ENCODE results near the gene CENPP.

CENPP gene

DNA sequence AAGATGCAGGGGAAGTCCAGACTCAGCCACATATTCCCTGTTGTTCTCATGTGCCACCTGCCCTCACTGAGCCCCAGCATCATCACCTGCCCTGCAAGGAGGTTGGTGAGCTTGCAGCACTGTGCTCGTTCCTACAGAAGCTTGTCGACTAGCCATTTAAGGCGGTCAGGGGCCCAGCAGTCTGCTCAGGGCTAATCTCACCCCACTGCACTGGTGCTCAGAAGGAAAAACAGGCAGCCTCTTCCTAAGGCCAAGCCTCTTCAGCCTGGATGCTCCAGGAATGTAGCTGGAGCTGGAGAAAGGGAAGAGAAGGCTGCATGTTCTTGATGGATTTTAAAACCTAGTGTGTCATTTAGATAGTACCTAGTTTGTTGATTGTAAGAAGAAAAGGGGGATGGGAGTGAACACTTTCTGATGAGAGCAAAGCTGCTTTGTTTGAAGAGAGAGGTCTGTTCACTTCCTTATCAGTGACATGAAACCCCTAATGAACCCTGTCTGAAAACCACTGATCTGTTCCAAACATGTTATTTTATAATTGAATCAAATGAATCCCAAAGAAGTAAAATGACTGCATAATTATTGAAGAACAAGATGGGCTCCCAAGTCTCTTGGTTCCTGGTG lies 167.1 kb downstream of the CENPP start:
- Histone ChIP-seq H3K36me3 (ENCODE audit: control insufficient read depth, insufficient read depth, low read length) (no peaks in the 10 kb centered on the region), H3K27ac (ENCODE audit: low read depth, low read length, severe bottlenecking) (peak overlapping the region; percentile 50), H3K4me1 (ENCODE audit: control insufficient read depth, insufficient read depth, low read length, poor library complexity, severe bottlenecking) (peaks cover 34% of the 10 kb centered on the region), H3K4me3 (ENCODE audit: extremely low read depth, insufficient read depth, low read length, poor library complexity, severe bottlenecking) (no peak overlapping the region), H3K9me3 (ENCODE audit: control insufficient read depth, low read length) (no peaks in the 10 kb centered on the region)
- WGBS, 2 experiments (ENCODE audit: insufficient coverage in 2 of 2): 79 to 90% methylated on average over 3 of the region's 3 CpGs

DNA sequence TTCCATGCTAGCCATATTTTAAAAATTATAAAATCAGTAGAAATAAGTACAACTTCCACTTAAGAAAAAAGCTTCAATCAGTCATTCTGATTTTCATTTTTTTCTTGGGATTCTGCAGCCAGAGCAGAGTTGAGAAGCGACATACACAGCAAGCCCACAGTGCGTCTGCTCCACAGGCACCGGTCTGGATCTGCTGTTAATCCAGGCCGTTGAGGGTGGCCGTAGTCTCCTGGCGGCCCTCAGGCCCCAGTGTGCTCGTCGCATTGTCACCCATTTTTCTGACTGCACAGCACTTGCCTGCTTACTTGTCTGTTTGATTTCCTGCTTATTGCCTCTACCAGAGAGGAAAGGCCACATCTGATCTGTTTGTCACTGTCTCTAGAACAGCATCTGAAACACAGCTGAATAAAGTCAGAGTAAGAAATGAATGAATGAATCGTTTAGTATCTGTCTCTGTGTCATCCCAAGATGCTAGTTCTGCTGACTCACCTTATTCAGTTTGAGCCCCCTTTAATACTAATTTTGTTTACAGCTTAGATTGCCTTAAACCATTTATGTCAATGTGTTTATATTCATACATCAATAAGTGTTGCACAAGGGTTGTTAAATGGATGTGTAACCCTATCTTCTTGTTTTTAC lies 168.1 kb downstream of the CENPP start:
- H3K27ac ChIP-seq (ENCODE audit: low read depth, low read length, severe bottlenecking): peak overlapping the region; percentile 62
- no peak overlapping the region for H3K4me3 ChIP-seq (ENCODE audit: extremely low read depth, insufficient read depth, low read length, poor library complexity, severe bottlenecking)
- WGBS, 2 experiments (ENCODE audit: insufficient coverage in 2 of 2): 90 to 95% methylated on average over 8 to 9 of the region's 9 CpGs

DNA sequence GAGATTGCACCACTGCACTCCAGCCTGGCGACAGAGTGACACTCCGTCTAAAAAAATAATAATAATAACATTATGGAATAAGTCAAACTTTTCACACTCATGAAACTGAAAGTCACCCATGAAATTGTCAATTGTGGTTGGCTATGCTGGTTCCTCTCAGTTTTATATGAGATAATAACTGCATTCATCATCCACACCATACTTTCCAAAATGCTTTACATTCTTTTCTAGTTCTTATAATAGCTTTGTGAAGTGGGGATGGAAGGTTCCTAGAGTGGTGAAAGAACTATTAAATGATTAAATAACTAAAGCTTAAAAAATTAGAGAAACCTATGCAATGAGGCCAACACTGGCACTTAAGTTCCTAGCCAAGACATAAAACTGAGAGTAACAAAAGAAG lies 169.1 kb downstream of the CENPP start:
- no peaks in the 10 kb centered on the region for H3K9me3 ChIP-seq (ENCODE audit: control insufficient read depth, low read length)
- H3K27ac ChIP-seq (ENCODE audit: low read depth, low read length, severe bottlenecking): no peak overlapping the region
- H3K4me1 ChIP-seq (ENCODE audit: control insufficient read depth, insufficient read depth, low read length, poor library complexity, severe bottlenecking): peaks cover 24% of the 10 kb centered on the region

More for the DNA sequence above, 168.1 kb downstream of the CENPP start:
- H3K4me1 ChIP-seq (ENCODE audit: control insufficient read depth, insufficient read depth, low read length, poor library complexity, severe bottlenecking): peaks cover 34% of the 10 kb centered on the region
- H3K9me3 ChIP-seq (ENCODE audit: control insufficient read depth, low read length): no peaks in the 10 kb centered on the region
- H3K36me3 ChIP-seq (ENCODE audit: control insufficient read depth, insufficient read depth, low read length): no peaks in the 10 kb centered on the region

DNA sequence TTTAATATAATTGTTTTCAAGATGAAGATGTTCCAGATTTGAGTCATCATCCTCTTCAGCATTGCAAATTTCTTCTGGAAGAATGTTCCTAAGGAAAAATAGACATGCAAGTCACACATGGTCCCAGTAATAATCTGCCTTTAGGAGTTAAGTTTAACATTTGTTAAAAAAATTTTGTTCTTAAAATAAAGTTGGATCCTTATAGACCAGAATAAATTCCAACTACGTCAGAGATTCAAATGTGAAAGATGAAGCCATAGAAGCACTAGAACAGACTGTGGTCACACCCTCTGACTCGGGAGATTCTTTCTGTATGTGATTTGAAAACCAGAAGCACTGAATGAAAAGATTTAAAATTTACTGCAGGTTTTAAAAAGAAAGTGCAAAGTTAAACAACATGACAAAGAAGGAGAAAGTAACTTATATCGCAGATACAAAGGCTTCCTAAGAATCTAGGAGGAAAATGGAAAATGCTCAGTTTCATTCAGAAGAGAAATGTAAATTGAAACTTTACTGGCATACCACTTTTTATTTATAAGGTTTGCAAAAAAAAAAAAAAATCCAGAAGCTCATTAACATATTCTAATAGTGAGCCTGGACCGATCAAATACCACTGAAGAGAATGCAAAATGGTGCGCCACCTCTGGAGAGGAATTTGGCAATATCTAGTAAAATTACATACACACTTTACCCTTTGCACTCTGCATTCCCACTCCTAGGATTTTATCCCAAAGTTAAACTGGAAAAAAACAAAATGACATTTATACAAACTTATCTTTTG lies 170.8 kb downstream of the CENPP start:
- WGBS, 2 experiments (ENCODE audit: insufficient coverage in 2 of 2): 80 to 86% methylated on average over 1 to 2 of the region's 5 CpGs
- Histone ChIP-seq H3K27ac (ENCODE audit: low read depth, low read length, severe bottlenecking) (no peak overlapping the region), H3K4me3 (ENCODE audit: extremely low read depth, insufficient read depth, low read length, poor library complexity, severe bottlenecking) (no peak overlapping the region), H3K4me1 (ENCODE audit: control insufficient read depth, insufficient read depth, low read length, poor library complexity, severe bottlenecking) (peaks cover 19% of the 10 kb centered on the region), H3K36me3 (ENCODE audit: control insufficient read depth, insufficient read depth, low read length) (no peaks in the 10 kb centered on the region), H3K9me3 (ENCODE audit: control insufficient read depth, low read length) (no peaks in the 10 kb centered on the region)

More for the DNA sequence above, 169.1 kb downstream of the CENPP start:
- no CpG with 5 or more reads among the region's 2 CpGs for WGBS, 2 experiments (ENCODE audit: insufficient coverage in 2 of 2)
- no peak overlapping the region for H3K4me3 ChIP-seq (ENCODE audit: extremely low read depth, insufficient read depth, low read length, poor library complexity, severe bottlenecking)
- H3K36me3 ChIP-seq (ENCODE audit: control insufficient read depth, insufficient read depth, low read length): no peaks in the 10 kb centered on the region

DNA sequence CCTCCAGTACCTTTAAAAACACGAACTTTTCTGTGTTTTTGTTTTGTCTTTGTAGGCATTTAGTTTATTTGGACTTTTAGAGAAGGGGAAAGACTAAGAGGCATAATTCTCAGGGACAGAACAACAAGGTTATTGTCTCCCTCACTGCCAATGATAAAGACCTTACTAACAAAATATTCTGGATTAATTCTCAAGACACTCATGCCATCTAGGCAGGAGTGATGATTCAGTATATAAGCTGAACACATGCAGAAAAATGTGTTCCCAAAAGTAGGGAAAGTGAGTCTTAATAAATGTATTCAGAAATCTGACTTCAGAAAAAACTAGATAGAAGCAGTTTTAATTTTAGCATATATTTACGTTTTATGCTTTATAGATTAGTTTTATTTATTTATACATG lies 173.9 kb downstream of the CENPP start:
- no peak overlapping the region for H3K27ac ChIP-seq (ENCODE audit: low read depth, low read length, severe bottlenecking)

DNA sequence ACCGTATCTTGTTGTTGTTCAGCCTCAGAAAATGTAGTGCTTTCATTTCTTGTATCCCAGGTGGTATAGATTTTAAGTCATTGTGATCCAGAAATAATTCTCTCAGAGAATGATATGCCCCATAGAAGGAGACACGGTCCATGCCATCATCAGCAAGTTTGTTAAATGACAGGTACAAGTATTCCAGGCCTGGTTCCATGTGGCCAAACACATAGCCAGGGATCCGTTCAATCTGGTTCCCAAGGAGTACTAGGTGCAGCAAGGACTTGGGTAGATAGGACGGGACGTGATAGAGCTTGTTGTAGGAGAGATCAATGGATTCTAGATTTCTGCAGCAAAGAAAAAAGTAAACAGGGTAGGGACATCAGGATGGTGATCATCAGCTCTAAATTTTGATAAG lies 175.0 kb downstream of the CENPP start:
- H3K27ac ChIP-seq (ENCODE audit: low read depth, low read length, severe bottlenecking): no peak overlapping the region
- H3K36me3 ChIP-seq (ENCODE audit: control insufficient read depth, insufficient read depth, low read length): no peaks in the 10 kb centered on the region
- H3K4me1 ChIP-seq (ENCODE audit: control insufficient read depth, insufficient read depth, low read length, poor library complexity, severe bottlenecking): peaks cover 4% of the 10 kb centered on the region
- 91 to 97% methylated on average over 4 to 5 of the region's 5 CpGs for WGBS, 2 experiments (ENCODE audit: insufficient coverage in 2 of 2)
- H3K9me3 ChIP-seq (ENCODE audit: control insufficient read depth, low read length): no peaks in the 10 kb centered on the region
- no peak overlapping the region for H3K4me3 ChIP-seq (ENCODE audit: extremely low read depth, insufficient read depth, low read length, poor library complexity, severe bottlenecking)

More for the DNA sequence above, 173.9 kb downstream of the CENPP start:
- no CpG with 5 or more reads among the region's 2 CpGs for WGBS, 2 experiments (ENCODE audit: insufficient coverage in 2 of 2)
- H3K9me3 ChIP-seq (ENCODE audit: control insufficient read depth, low read length): no peaks in the 10 kb centered on the region
- no peak overlapping the region for H3K4me3 ChIP-seq (ENCODE audit: extremely low read depth, insufficient read depth, low read length, poor library complexity, severe bottlenecking)
- H3K4me1 ChIP-seq (ENCODE audit: control insufficient read depth, insufficient read depth, low read length, poor library complexity, severe bottlenecking): peaks cover 3% of the 10 kb centered on the region
- H3K36me3 ChIP-seq (ENCODE audit: control insufficient read depth, insufficient read depth, low read length): no peaks in the 10 kb centered on the region

DNA sequence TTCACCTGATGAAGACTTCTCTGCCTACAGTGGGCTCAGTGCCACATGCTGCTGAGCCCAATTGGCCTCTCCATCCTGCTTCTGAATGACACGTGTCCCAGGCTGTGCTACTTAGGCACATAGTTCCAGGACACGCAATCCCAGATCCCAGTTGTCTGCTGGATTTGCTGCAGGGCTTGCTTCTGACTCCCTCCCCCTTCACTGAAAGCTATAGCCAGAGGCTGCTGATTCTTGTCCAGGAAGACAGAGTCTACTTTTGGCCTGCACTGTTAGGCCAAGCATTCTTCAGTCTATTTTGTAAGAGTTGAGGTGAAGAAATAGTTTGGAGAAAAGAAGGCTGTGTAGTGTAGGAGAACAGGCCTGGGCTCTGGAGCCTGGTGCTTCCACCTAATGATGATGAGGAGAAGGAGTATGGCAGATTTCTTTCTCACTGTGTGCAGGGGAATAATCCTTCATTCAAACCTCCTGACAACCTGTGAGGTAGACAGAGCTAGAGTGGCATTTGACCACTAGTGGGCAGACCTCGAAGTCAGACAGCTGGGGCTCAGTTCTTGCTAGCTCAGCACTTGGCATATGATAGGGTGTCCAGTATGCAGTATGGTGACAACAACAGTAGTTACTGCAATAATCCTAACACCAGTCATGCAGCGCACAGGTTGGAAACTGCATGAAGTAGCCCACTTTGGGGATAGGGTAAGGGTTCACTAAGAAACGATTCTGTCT lies 176.1 kb downstream of the CENPP start:
- H3K4me1 ChIP-seq (ENCODE audit: control insufficient read depth, insufficient read depth, low read length, poor library complexity, severe bottlenecking): peaks cover 11% of the 10 kb centered on the region
- H3K27ac ChIP-seq (ENCODE audit: low read depth, low read length, severe bottlenecking): no peak overlapping the region
- H3K36me3 ChIP-seq (ENCODE audit: control insufficient read depth, insufficient read depth, low read length): no peaks in the 10 kb centered on the region
- WGBS, 2 experiments (ENCODE audit: insufficient coverage in 2 of 2): 95 to 98% methylated on average over 2 to 3 of the region's 5 CpGs
- H3K4me3 ChIP-seq (ENCODE audit: extremely low read depth, insufficient read depth, low read length, poor library complexity, severe bottlenecking): no peak overlapping the region
- H3K9me3 ChIP-seq (ENCODE audit: control insufficient read depth, low read length): no peaks in the 10 kb centered on the region

DNA sequence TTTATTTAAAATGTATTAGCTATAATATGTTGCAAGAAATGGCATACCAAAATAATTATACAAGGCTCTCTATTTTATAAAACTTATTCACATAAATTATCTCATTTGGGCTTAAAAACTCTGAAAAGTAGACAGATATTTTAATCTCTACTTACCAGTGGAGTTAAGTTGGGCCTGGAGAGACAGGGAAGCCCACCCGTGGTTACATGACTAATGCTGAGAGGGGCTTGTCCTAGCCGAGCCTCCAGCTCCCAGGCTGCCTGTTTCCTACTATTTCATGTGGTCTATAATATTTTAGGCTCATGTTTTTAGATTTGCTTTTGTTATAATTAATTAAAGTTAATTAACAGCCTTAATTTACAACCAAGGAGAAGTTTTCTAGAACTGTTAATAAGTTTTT lies 177.4 kb downstream of the CENPP start:
- no peaks in the 10 kb centered on the region for H3K9me3 ChIP-seq (ENCODE audit: control insufficient read depth, low read length)
- H3K36me3 ChIP-seq (ENCODE audit: control insufficient read depth, insufficient read depth, low read length): no peaks in the 10 kb centered on the region
- 70% methylated on average over 2 of the region's 2 CpGs; no CpG with 5 or more reads in 1 of the 2 experiments for WGBS, 2 experiments (ENCODE audit: insufficient coverage in 2 of 2)
- H3K4me1 ChIP-seq (ENCODE audit: control insufficient read depth, insufficient read depth, low read length, poor library complexity, severe bottlenecking): peaks cover 14% of the 10 kb centered on the region
- no peak overlapping the region for H3K27ac ChIP-seq (ENCODE audit: low read depth, low read length, severe bottlenecking)
- no peak overlapping the region for H3K4me3 ChIP-seq (ENCODE audit: extremely low read depth, insufficient read depth, low read length, poor library complexity, severe bottlenecking)

DNA sequence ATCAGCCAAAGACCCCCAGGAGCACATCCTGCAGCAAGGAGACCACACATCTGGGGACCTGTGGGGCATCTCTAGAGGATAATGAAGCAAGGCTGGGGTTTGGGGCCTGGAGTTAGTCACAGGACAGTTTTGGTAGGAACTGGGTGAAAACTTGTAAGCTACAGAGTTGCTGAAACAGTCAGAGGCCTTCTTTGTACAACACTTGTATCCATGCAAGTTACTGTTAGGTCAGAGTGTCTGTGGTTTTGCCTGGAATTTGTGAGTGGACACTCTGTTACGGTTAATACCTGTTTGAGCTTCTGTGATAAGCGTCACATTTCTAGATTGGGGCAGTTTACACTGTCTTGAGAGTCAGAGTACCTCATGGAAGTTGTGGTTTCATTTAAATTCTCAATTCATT lies 179.1 kb downstream of the CENPP start:
- Histone ChIP-seq H3K4me1 (ENCODE audit: control insufficient read depth, insufficient read depth, low read length, poor library complexity, severe bottlenecking) (peaks cover 14% of the 10 kb centered on the region), H3K27ac (ENCODE audit: low read depth, low read length, severe bottlenecking) (no peak overlapping the region), H3K9me3 (ENCODE audit: control insufficient read depth, low read length) (no peaks in the 10 kb centered on the region), H3K4me3 (ENCODE audit: extremely low read depth, insufficient read depth, low read length, poor library complexity, severe bottlenecking) (no peak overlapping the region), H3K36me3 (ENCODE audit: control insufficient read depth, insufficient read depth, low read length) (no peaks in the 10 kb centered on the region)
- no CpG with 5 or more reads among the region's 2 CpGs for whole genome bisulfite sequencing, 2 experiments (ENCODE audit: insufficient coverage in 2 of 2)

DNA sequence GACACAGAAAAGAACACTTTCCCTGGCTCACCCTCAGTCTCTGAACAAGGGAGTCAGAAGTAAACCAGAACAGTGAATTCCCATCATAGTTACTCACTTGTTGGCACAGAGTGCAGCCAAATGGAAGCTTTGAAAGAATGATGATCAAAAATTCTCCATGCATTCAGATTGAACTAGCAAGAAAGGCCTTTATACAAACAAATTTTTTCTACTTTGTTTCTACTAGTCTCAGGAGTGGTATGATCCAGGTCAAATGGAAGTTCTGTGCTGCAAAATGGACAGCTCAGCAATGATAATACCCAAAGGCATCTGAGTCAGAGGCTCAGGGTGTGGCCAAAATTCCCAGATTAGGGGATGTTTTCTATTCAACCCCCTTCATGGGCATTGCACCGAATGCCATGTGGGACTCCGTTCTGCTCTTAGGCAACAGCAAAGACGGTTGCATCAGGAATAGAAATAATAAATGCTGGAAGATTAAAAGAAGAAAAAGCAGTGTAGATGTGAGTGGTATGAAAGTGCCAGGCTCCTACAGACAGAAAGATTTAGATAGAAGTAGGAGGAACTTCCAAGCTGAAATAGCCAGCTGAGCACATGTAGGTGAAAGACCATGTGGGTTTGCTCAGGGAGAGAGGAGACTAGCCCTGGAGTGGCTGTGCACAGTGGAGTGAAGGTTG lies 180.6 kb downstream of the CENPP start:
- H3K27ac ChIP-seq (ENCODE audit: low read depth, low read length, severe bottlenecking): peak overlapping the region; percentile 58
- no peaks in the 10 kb centered on the region for H3K9me3 ChIP-seq (ENCODE audit: control insufficient read depth, low read length)
- H3K36me3 ChIP-seq (ENCODE audit: control insufficient read depth, insufficient read depth, low read length): no peaks in the 10 kb centered on the region
- peaks cover 14% of the 10 kb centered on the region for H3K4me1 ChIP-seq (ENCODE audit: control insufficient read depth, insufficient read depth, low read length, poor library complexity, severe bottlenecking)
- 85% methylated on average over 3 of the region's 3 CpGs; no CpG with 5 or more reads in 1 of the 2 experiments for WGBS, 2 experiments (ENCODE audit: insufficient coverage in 2 of 2)
- no peak overlapping the region for H3K4me3 ChIP-seq (ENCODE audit: extremely low read depth, insufficient read depth, low read length, poor library complexity, severe bottlenecking)
